Cardiac atrium fibroblast (primary cell): Measurements from ENCODE around the gene C4orf46. TPM values are rescaled to one million over a fixed set of nuclear protein-coding genes. Genes with fewer than 3 reads are reported as not detected.

Experiments used
- total RNA-seq: library from RNA; depleted of rRNA; stranded (reverse); fragments of >200 nt; gene quantifications from 2 replicates; pipeline ENCODE4 v1.2.3, GENCODE V29; 2015

Gene C4orf46
- total RNA-seq = 6.1 and 9.6 TPM in 2 replicates

GRCh38 chr4:158671665-158671914 lies at the start of gene C4orf46:
TSS of gene C4orf46 (minus strand) at chr4:158671887. CDS start at chr4:158671801, 86 bp downstream.

DNA sequence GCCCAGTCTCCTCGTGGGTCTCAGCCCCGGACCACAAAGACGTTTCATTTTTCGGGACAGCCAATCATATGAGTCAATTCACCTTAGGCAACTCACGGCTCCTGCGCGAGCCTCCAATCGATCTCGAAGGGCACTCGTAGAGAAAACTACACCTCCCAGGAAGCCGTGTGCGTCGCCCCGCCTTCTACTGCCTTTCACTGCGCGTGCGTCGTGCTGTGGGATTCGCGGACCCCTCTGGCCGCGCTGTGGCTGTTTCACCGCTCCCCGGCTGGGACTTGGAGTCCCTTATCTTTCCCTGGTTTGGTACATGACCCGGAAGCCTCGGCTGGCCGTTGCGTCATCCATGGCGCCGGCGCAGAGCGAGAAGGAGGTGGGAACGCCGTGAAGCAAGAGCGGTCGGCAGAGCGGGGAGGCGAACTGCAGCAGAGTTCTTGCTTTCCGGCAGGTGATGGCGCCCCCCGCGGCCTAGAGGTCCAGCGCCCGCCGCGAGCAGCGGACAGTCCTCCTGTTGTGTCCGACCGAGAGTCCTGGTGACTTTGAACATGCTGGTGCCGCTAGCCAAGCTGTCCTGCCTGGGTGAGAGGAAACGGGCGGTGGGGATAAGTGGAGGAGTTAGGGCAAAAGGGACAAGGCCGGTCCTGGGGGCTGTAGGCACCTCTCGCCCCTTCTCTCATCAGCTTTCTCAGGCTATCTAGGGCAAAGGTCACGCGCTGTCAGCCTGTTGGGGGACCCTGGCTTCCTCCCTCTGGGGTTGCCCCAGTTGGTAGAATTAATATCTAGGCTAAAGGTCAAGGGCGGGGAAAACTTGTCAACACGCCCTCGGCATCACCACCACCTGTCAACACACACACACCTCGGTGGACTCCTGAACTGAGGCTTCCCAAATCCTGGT lies 474 bp upstream of the C4orf46 start, which contains the start of gene ETFDH:
ETFDH (plus strand) TSS at position 382 of the 892 bp plus-strand sequence; CDS start at position 543, 161 bp downstream.

Other genes with a start within 250 kb of the C4orf46 start
- gene RXFP1, start 150.0 kb downstream of the C4orf46 start, total RNA-seq = 0.32 and 0.36 TPM in 2 replicates
- gene ETFDH, start 409 bp upstream of the C4orf46 start, total RNA-seq = 17.2 and 33.2 TPM in 2 replicates
- gene PPID, start 51.5 kb upstream of the C4orf46 start, total RNA-seq = 17.9 and 19.1 TPM in 2 replicates
- gene FNIP2, start 97.1 kb upstream of the C4orf46 start, total RNA-seq = 7.9 and 8.1 TPM in 2 replicates